Thymus (tissue), 11 donors: Measurements from ENCODE around the gene TYW1. TPM values are rescaled to one million over a fixed set of nuclear protein-coding genes. Genes with fewer than 3 reads are reported as not detected.
"Not testable (repeated sequence)": the region's sequence is repeated elsewhere in the genome, so short reads cannot be mapped to it uniquely, and the experiment has no call there.

Experiments
- DNase-seq, 9 donors: peaks; one replicate each; pipeline ENCODE4 v3.0.0-alpha.2; 2013; ENCODE audit warnings: low spot score in 9 of 9, low read depth in 6 of 9, missing footprints in 1 of 9
- H3K27ac ChIP-seq, 2 donors: one replicate each; pipeline ENCODE4 v1.5.1; 2013; ENCODE audit warnings: control low read depth in 1 of 2, low read depth in 1 of 2, low read length in 1 of 2, mild to moderate bottlenecking in 1 of 2, moderate library complexity in 1 of 2
- H3K27me3 ChIP-seq, 2 donors: one replicate each; pipeline ENCODE4 v1.5.1; 2013; ENCODE audit warnings: low read length in 1 of 2; ENCODE audit not compliant: control insufficient read depth in 2 of 2, insufficient read depth in 1 of 2
- H3K36me3 ChIP-seq, 2 donors: one replicate each; pipeline ENCODE4 v1.5.1; 2013; ENCODE audit warnings: low read length in 1 of 2, mild to moderate bottlenecking in 1 of 2, moderate library complexity in 1 of 2; ENCODE audit not compliant: control insufficient read depth in 2 of 2, insufficient read depth in 2 of 2
- H3K4me1 ChIP-seq, 2 donors: one replicate each; pipeline ENCODE4 v1.5.1; 2013; ENCODE audit warnings: low read length in 2 of 2; ENCODE audit not compliant: control insufficient read depth in 2 of 2, insufficient read depth in 2 of 2
- H3K4me3 ChIP-seq, 2 donors: one replicate each; pipeline ENCODE4 v1.5.1; 2013; ENCODE audit warnings: low read length in 2 of 2, control low read depth in 1 of 2, mild to moderate bottlenecking in 1 of 2
- H3K9me3 ChIP-seq, 2 donors: one replicate each; pipeline ENCODE4 v1.5.1; 2013; ENCODE audit warnings: low read length in 1 of 2, mild to moderate bottlenecking in 1 of 2; ENCODE audit not compliant: control insufficient read depth in 2 of 2, insufficient read depth in 1 of 2
- WGBS: extraction: QIAGEN DNeasy Blood & Tissue Kit; methylation state at CpG from one replicate; pipeline ENCODE4 v1.1.7; 2013; 5-methylcytosine and 5-hydroxymethylcytosine counted together
- polyA plus RNA-seq: library from polyadenylated mRNA; stranded (reverse); fragments of 200-250 nt; gene quantifications from one replicate; pipeline ENCODE4 v1.2.3, GENCODE V29; 2013
- total RNA-seq: library from RNA; stranded (reverse); fragments of 120-200 nt; gene quantifications from one replicate; pipeline ENCODE4 v1.2.4, GENCODE V29; 2013
- donor health status: healthy.

TYW1 gene
- total and polyA plus RNA-seq, 2 donors, result 11.2 to 16.0 TPM

DNA sequence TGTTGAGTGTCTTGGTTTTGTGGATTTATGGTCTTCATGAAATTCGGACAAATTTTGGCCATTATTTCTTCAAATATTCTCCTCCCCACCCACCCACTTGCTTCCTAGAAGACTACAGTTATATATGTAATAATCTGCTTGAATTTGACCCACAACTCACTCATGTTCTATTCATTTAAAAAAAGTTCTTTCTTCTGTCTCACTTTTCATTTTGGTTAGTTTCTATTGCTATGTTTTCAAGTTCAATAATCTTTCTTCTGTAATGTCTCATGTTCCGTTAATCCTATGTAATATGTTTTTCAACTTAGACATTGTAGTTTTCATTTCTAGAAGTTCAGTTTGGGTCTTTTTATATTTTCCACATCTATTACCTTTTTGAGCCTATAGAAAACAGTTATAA lies 55.5 kb downstream of the TYW1 start:
- H3K4me1 ChIP-seq, DNase-seq, H3K4me3 ChIP-seq, H3K27me3 ChIP-seq, H3K36me3 ChIP-seq, H3K27ac ChIP-seq, H3K9me3 ChIP-seq: not testable (repeated sequence)
- 94% methylated on average over 2 of the region's 2 CpGs for WGBS

DNA sequence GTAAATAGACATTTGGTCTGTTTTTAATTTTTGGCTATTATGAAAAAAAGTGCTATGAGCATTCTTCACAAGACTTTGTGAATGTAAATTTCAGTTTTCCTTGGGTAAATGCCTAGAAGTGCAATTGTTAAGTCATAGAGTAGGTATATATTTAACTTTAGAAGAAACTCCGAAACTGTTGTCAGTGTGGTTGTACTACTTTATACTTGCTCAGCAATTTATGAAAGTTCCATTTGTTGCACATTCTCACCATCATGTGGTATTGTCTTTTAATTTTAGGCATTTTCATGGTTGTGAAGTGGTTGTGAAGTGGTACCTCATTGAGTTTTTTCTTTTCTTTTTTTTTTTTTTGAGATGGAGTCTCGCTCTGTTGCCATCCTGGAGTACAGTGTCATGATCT lies 60.0 kb downstream of the TYW1 start:
- DNase-seq, result no peak
- Histone ChIP-seq H3K4me1 (no peaks in the 10 kb centered on the region), H3K27me3 (no peaks in the 10 kb centered on the region), H3K27ac (no peak overlapping the region), H3K4me3 (no peak overlapping the region), H3K9me3 (no peaks in the 10 kb centered on the region), H3K36me3 (peaks cover 3 to 8% of the 10 kb centered on the region in 2 donors)
- WGBS, result 98% methylated on average over 2 of the region's 2 CpGs

DNA sequence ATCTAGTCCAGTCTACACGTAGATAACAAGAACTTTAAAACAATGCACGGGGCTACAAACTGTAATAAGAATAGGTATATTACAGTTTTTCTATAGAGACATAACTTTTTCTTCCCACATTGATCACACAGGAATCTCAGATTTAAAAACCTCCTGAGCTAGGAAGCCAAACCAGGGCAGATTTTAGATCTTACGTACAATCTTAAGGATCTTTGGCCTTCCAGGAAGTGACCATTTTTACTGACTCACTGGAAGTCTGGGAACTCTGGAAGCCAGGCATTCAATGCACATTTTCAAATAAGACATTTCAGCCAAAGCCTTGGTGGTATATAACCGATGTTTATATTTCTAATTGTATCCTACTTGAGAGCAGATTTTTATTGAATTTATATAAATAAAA lies 64.7 kb downstream of the TYW1 start:
- not testable (repeated sequence) for H3K27ac ChIP-seq, H3K27me3 ChIP-seq, H3K36me3 ChIP-seq, H3K9me3 ChIP-seq, H3K4me3 ChIP-seq, H3K4me1 ChIP-seq, DNase-seq
- WGBS, result over 99% methylated on average over 4 of the region's 4 CpGs

DNA sequence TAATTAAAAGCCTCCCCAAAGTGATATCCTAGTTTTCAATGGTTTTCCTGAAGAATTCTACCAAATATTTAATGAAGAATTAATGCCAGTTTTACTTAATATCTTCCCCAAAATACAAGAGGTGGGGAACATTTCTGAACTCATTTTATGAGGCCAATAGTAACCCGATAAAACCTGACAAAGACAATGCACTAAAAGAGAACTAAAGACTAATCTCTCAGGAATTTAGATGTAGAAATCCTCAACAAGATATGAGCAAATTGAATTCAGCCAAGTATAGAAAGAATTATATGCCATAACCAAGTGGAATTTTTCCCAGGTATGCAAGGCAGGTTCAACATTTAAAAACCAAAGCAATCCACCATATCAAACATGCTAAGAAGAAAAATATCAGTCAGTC lies 66.2 kb downstream of the TYW1 start:
- H3K4me3 ChIP-seq, H3K27me3 ChIP-seq, H3K36me3 ChIP-seq, H3K27ac ChIP-seq, H3K9me3 ChIP-seq, DNase-seq, H3K4me1 ChIP-seq: not testable (repeated sequence)
- 99% methylated on average over 1 of the region's 1 CpG for WGBS

DNA sequence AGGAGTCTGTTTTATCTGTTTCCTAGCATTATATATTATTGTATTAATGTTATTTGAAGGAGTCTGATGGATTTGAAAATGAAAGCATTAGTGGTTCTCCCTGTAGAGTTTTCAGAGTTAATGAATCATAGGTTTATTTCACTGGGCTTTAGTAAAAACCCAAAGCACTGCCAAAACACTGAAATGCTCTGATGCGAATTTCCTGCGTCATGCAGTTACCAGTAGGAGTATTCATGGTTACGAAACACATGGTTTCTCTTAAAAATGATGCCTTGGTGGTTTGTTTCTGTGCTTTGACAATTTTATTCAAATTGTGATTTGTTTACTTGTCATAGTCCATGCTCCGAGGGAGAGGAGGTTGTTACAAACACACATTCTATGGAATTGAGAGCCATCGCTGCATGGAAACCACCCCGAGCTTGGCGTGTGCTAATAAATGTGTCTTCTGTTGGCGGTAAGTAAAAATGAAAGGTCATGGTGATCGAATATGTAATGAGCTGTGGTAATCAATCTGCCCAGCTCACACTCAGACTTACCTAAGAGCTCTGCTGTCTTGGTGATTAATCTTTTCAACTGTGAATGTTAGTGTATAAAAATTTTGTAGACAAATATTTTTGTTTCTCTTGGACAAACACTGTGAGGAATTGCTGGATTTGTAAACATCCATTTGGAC lies 70.5 kb downstream of the TYW1 start:
- not testable (repeated sequence) for H3K4me3 ChIP-seq, H3K36me3 ChIP-seq, H3K9me3 ChIP-seq, H3K27me3 ChIP-seq, H3K4me1 ChIP-seq, H3K27ac ChIP-seq, DNase-seq
- WGBS, result 89% methylated on average over 9 of the region's 9 CpGs

DNA sequence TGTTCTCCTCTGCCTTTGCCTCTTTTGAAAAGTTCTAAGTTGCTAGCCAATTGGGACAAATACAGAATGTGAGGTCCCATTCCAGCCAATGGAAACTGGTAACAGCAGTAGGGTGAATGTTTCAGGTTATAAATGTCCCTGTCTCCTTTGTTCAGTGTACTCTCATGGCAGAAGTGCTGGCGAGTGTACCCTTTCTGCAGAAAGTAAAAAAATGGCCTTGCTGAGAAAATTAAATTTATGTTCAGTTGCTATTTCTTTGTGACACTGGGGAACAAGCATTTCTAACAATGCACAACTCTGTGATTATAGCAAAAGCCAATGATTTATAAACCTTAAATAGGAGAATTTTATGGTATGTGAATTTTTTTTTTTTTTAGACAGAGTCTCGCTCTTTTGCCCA lies 79.5 kb downstream of the TYW1 start:
- not testable (repeated sequence) for DNase-seq, H3K27ac ChIP-seq, H3K27me3 ChIP-seq, H3K4me1 ChIP-seq, H3K36me3 ChIP-seq, H3K4me3 ChIP-seq, H3K9me3 ChIP-seq
- 98% methylated on average over 2 of the region's 2 CpGs for WGBS

DNA sequence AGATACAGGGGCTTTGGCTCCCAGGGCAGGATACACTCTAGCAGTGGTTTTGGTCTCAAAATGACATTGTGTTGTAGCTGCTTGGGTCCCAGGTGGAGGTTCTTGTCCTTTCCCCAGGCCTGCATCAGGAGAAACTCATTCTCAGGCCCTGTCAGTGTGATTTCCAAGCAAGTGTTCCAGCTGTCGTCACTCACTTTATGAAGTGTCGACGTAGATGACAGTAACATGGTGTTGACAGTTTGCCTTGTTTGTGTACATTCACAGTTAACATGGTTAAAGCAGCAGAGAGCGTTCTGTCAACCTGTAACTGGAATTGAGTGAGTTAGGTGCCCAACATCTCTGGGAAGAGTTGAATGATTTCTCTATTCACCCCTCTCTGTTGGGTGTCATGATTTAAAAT lies 86.2 kb downstream of the TYW1 start:
- H3K36me3 ChIP-seq, H3K4me1 ChIP-seq, H3K27me3 ChIP-seq, H3K4me3 ChIP-seq, DNase-seq, H3K9me3 ChIP-seq, H3K27ac ChIP-seq: not testable (repeated sequence)
- WGBS, result over 99% methylated on average over 4 of the region's 4 CpGs

DNA sequence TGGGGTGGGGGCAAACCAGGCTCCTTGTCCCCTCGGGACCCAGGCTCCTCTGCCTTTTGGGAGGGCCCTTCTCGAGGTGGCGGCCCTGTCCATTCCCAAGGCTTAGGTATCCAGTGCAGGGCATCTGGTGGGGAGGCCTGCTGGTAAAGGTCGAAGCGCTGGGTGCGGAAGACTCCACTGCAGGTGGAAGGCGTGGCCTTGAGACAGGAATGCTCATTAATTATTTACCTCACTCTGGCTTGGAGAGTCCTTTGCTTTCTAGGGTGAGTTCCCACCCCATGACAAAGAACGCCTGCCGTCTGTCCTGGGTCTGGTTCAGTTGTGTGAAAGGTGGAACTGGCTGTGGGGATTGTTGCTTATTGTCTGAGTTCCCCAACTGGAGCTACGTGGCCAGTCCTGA lies 92.6 kb downstream of the TYW1 start:
- not testable (repeated sequence) for DNase-seq

DNA sequence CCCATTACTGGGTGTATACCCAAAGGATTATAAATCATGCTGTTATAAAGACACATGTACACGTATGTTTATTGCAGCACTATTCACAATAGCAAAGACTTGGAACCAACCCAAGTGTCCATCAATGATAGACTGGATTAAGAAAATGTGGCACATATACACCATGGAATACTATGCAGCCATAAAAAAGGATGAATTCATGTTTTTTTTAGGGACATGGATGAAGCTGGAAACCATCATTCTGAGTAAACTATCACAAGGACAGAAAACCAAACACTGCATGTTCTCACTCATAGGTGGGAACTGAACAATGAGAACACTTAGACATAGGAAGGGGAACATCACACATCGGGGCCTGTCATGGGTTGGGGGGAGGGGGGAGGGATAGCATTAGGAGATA lies 94.4 kb downstream of the TYW1 start:
- not testable (repeated sequence) for H3K4me1 ChIP-seq, H3K27ac ChIP-seq, DNase-seq, H3K4me3 ChIP-seq, H3K27me3 ChIP-seq, H3K9me3 ChIP-seq, H3K36me3 ChIP-seq
- WGBS, result 100% methylated on average over 1 of the region's 2 CpGs

More for the DNA sequence above, 92.6 kb downstream of the TYW1 start:
- H3K36me3 ChIP-seq, H3K27me3 ChIP-seq, H3K27ac ChIP-seq, H3K9me3 ChIP-seq, H3K4me1 ChIP-seq, H3K4me3 ChIP-seq: not testable (repeated sequence)
- 97% methylated on average over 10 of the region's 10 CpGs for WGBS

DNA sequence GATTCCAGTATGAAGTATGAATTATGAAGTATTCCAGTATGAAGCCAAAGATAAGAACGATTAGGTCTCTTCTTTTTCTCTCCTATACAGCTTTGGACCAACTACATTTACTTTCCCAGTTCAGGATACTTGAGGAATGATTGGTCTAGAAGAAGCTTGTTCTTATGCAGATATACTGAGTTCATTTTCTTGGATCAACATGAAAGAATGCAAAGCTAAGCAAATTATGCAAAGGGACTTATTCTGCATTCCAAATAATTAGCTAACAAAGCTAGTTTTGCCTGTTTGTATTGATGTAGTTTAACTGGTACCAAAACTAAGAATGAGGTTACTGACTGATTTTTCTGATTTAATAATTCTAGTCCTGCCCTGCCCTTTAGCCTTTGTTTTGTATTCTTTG lies 101.4 kb downstream of the TYW1 start:
- not testable (repeated sequence) for DNase-seq, H3K27ac ChIP-seq, H3K36me3 ChIP-seq, H3K9me3 ChIP-seq, H3K4me3 ChIP-seq, H3K4me1 ChIP-seq, H3K27me3 ChIP-seq
- WGBS, result 100% methylated on average over 1 of the region's 1 CpG
